T-helper 2 cell treated with Interferon-gamma antibody and Interleukin-4, amounts not matched to agents 100 ng/mL and 5 ng/mL, for 36 hours (primary cell): ENCODE measurements around the gene SLC25A22. TPM values are rescaled to one million over a fixed set of nuclear protein-coding genes. Genes with fewer than 3 reads are reported as not detected.

Experiments used
- intact Hi-C: fragments of 100-400 bp; cut with micrococcal nuclease; formaldehyde crosslinking; loops from one replicate; pipeline ENCODE4 v1.15.1; 2023
- total RNA-seq: library from RNA; stranded (reverse); gene quantifications from 2 replicates; pipeline ENCODE4 v1.2.3, GENCODE V29; 2022

SLC25A22 gene
- total RNA-seq, 1 donor from 2014 or later = 57.4 TPM

DNA sequence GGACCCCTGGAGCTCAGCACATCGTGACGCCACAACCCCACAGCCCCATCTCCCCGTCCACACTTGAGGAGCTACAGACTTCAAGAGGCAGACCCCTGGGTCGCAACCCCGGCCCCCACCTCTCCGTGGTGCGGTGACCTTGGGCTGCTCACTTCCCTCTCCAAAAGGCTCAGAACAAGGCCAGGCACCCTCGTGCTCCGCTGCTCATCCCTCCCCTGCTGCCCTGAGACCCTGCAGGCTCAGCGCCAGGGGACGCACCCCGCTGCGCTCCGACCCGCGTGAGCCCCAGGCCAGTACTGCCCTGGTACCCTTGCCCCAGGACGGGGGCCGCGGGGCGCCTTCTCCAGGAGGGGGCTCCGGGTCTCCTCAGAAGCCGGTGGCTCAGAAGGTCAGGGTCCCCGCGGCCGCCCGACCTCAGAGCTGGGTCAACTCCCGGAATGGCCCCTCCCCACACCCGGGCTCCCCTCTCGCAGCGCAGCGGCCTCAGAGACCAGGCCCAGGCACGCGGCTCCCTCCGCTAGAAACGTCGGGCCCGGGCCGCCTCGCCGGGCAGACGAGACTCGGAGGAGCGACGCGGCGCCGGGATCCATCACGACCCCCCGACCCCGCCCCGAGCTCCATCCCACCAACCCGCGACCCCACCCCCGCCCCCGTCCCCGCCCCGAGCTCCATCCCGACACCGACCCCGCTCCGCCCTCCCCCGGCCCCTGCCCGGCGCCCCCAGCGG lies 21.4 kb downstream of the SLC25A22 start:
- intact Hi-C loops = loop anchor here (1.0 kb wide), 1 partner anchor 22 kb away; the partner anchor contains the start of gene SLC25A22

DNA sequence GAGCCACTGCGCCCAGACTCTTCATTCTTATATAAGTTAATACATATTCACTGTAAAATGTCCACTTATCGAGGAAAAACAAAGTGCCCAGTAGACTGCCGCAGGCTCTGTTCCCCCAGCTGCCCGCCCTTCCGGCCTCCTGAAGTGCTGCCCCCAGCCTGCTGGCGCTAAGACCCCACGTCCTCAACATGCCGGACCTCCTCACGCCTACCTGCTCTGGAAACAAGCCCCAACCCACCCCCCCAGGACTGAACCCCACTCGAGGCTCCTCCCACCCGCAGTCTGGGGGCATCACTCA lies 21.9 kb downstream of the SLC25A22 start:
- intact Hi-C loops = no loop called here

GRCh38 chr11:774873-775592 lies 23.0 kb downstream of the SLC25A22 start:
- intact Hi-C loops = no loop called here

- intact Hi-C loops = no loop called here
These were observed 24.3 kb downstream of the SLC25A22 start for GRCh38 chr11:773830-774229.

GRCh38 chr11:773425-773824 lies 24.7 kb downstream of the SLC25A22 start:
- intact Hi-C loops = no loop called here

DNA sequence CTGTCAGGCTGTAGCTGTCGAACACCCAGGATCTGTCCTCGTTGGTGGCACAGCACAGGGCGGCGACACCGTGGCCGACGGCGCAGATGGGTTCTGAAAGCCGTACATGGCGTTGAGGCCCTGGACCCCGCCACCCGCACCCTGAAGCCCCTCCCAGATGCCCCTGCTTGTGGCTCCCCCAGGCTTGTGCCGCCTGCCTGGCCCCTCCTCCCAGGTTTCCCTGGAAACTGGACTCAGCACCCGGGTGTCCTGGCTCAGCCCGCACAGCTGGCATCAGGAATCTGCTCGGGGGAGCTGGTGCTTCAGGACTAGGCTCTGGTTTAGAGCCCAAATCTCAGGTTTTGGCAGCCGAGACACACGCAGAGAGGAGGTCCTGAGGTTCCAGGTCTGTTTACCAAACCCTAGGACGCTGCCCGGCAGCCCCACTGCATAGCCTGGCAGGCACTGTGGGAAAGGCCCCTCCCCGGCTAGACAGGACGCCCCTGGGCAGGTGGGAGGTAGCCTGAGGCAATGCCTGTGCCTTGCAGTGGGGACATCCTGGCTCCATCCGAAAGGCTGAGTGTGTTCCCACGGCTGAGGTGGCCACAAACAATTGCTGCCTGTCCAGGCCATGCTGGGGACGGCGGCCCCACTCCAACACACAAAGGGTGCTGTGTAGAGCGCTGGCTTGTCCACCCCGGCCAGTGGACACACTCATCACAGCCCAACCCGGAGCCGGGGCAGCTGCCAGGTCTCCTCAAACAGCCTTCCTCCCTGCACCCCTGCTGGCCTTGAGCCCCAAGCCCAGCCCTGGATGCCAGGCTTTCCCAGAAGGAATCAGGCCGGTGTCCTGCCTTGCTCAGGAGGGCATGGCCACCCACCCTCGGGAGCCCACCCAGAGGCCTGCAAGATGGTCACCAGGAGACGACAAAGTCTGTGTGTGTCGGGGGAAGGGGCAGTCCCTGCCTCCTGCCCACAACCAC lies 25.4 kb downstream of the SLC25A22 start:
- intact Hi-C loops = no loop called here

DNA sequence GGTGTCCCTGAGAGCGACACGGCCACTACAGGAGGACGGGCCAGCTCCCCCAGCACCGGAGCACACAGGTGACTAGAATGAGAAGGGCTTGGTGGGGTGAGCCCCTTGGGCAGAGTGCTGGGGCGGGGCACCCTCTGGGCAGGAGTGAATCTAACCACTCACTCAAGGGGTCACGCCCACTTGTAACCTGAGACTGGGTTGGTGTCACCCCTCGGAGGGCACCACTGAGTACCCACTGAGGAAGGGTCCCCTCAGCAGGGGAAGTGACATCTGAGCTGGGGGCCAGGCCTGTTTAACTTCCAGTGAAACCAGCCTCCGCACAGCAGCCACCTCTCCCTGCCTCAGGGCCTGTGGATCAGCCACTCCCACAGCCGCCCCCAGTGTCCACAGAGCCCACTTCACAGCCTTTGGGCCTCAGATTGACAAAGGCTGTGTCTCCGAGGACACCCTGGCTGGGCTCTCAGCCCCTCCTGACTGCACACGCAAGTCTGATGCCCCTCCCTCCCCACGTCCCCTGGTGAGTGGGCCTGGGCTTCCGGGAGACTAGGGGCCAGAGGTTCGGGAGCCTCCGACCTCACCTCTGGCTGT lies 26.4 kb downstream of the SLC25A22 start:
- intact Hi-C loops = no loop called here

DNA sequence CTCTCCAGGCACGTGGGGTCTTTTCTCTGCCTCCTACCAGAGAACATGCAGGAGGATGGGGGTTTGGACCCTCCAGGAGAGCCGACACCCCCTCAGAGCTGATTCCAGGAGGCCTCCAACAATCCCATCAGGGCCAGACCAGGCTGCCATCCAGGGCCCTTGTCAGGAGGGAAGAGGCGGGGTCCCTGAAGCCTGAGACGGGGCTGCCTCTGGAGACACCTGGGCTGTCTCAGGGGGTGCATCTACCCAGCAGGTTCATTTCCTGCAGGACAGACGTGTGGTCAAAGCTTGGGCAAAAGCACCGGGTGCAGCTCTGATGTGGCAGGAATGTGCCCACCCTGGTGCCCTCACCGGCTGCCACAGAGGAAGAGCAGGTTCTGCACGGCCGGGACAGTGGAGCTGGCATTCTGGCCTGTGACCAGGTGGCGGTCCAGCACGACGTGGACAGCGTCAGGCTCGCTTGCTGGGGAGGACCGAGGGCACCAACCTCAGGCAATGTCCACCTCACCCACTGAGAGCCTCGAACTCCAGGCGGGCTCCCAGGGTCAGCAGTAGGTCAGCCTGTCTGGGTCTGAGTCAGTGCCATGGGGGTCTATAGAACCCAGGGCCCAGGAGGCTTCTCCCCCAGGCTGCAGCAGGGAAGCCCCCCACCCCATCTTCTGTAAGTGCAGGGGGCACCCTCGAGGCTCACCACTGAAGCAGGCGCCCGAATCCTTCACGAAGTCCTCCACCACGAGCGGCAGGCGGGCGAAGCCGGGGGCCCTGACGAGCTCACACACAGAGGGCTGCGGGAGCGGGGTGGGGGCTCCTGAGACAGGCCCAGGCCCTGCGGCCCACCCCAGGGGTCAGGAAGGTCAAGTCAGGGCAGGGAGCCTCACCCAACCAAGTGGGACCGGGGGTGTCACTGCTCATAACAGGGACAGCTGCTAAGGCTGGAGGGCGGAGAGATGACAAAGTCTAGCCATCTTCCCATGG lies 27.2 kb downstream of the SLC25A22 start:
- intact Hi-C loops = no loop called here

DNA sequence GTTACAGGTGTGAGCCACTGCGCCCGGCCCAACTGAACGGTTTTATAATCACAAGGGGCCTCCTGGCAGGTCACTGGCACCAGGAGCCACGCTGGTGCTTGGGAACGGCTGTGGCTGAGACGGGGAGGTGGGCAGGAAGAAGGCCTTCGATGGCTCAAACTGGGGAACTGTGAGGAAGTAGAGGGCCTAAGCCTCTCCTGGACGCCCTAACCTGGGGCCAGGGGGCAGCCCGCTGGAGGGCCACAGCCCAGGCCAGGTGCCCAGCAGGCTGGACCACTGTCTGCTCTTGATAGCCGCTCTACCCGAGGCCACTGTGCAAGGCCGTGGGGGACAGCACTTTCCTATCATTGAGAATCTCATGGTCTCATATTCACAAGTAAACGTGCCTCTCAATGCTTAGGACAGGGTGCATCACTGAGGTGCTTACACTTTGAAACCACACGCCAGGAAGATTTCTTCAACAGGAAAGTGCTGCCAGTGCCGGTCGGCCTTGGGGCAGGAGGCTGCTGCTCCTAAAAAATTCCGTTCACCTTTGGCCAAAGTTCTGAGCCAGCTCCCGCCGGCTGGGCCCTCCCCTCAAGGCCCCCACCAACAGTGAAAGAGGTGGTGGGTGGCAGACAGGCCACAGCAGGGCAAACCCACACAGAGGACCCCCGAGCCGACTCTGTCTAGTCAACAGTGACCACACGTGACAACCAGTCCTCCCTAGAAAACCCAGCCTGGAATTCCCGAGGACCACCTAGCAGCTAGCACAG lies 28.0 kb downstream of the SLC25A22 start:
- intact Hi-C loops = loop anchor here (5.0 kb wide), 1 partner anchor 43 kb away; no protein-coding TSS in a partner anchor

GRCh38 chr11:767238-767637 lies 30.8 kb downstream of the SLC25A22 start:
- intact Hi-C loops = loop anchor here (5.0 kb wide), 1 partner anchor 40 kb away; no protein-coding TSS in a partner anchor

DNA sequence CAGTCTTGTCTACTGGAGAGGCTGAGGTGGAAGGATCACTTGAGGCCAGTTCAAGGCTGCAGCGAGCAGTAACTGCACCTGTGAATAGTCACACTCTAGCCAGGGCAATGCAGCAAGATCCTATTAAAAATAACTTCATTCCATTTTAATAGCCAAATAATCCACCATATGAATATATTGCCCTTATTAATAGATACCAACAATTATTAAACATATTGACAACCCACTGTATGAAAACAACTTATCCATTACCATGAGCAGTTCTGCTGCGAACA lies 31.2 kb downstream of the SLC25A22 start:
- intact Hi-C loops = loop anchor here (5.0 kb wide), 1 partner anchor 40 kb away; no protein-coding TSS in a partner anchor

- intact Hi-C loops = loop anchor here (5.0 kb wide), 1 partner anchor 39 kb away; no protein-coding TSS in a partner anchor
These were observed 31.8 kb downstream of the SLC25A22 start for GRCh38 chr11:766106-766935.

DNA sequence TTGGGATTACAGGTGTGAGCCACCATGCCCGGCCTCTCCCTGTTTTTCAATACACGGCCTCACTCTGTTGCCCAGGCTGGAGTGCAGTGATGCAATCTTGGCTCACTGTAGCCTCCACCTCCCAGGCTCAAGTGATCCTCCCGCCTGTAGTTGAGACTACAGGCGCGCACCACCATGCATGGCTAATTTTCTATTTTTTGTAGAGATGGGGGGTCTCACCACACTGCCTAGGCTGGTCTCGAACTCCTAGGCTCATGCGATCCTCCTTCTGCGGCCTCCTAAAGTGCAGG lies 32.3 kb downstream of the SLC25A22 start:
- intact Hi-C loops = loop anchor here (5.0 kb wide), 1 partner anchor 38 kb away; no protein-coding TSS in a partner anchor

DNA sequence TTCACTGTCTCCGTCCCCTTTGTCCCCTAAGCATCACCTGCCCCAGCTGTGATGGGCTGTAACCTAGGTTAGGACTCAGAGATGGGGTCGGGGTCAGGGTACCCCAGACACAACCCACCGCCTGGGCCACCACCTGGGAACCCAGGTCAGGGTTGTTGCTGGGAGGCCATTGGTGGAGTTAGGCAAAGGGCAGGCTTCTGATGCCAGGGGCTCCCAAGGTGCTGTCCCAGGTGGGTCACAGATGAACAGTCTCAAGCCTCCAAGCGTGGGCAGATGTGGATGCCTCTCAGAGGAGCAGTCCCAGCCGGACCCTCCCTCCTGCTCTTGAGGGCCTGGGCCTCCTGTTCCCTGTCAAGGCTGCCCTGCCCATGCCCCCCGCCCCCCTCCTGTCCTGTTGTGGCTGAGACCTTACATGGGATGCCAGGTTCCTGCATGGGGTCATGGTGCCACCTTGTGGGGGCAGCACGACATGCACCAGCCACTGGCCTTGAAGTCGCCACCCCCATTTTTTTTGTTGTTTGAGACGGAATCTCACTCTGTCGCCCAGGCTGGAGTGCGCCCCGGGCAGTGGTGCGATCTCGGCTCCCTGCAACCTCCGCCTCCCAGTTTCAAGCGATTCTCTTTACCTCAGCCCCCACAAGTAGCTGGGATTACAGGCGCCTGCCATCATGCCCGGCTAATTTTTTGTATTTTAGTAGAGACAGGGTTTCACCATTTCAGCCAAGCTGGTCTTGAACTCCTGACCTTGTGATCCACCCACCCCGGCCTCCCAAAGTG lies 32.9 kb downstream of the SLC25A22 start:
- intact Hi-C loops = loop anchor here (5.0 kb wide), 1 partner anchor 38 kb away; no protein-coding TSS in a partner anchor

GRCh38 chr11:764322-765024 lies 33.6 kb downstream of the SLC25A22 start:
- intact Hi-C loops = loop anchor here (5.0 kb wide), 1 partner anchor 37 kb away; no protein-coding TSS in a partner anchor

DNA sequence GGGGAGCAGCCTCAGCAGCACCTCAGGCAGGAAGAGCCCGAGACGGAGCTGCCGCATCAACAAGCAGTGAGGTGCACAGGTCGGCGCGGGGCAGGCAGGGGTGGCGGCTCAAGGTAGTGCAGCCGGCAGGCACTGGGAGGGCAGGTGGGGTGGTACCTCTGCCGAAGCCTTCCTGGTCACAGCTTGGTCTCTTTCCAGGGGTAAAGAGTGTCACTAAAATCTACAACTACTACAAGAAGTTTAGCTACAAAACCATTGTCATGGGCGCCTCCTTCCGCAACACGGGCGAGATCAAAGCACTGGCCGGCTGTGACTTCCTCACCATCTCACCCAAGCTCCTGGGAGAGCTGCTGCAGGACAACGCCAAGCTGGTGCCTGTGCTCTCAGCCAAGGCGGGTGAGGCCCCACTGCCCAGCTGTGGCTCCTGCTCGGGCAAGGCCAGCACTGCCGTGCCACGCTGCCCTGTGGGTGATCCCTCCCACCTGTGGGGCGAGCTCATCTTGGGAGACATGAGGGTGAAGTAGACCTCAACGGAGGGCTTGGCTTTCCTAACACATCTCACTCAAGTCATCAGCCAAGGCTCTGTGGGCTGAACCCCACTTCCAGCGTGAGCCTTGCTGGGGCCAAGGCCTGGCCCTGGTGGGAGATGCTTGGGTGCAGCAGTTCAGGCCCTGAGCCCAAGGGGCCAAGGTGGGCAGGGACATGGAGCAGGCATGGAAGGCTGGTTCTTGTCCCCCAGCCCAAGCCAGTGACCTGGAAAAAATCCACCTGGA lies 34.3 kb downstream of the SLC25A22 start:
- intact Hi-C loops = no loop called here
